ENCODE data around the gene P4HA3.

DNA sequence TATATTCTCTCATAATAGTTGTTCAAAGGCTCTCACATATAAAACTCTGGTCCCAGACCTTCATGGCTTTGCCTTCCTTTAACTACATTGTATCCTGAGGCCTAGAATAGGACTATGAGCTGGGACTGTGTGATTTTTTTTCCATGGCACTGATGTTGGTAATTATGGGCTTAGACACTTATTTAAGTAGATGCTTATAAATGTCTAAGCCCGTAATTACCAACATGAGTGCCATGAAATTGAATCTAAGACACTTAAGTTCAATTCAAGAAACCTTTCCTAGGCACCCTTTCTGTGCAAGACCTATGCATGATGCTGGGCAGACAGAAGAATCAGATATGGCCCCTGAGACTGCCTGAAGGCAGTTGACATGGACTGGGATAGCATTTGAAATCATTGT lies 63.0 kb downstream of the P4HA3 start:
- TF ChIP-seq POLR2A (IDR thresholded peaks at IDR 0.05; ENCODE audit: low read depth, low read length): no peak
- no peak for TF ChIP-seq POLR2AphosphoS5 (IDR thresholded peaks at IDR 0.05; ENCODE audit: low read depth, low read length)
- no peak for TF ChIP-seq SPI1 (IDR thresholded peaks at IDR 0.05; ENCODE audit: low read depth, low read length)
- TF ChIP-seq TAF1 (IDR thresholded peaks at IDR 0.05; ENCODE audit: low read depth, low read length): no peak
- TF ChIP-seq PAX5 (IDR thresholded peaks at IDR 0.05; ENCODE audit: insufficient read depth, low read length, severe bottlenecking): no peak
